ENCODE results near the gene PDLIM1.
"Not testable (repeated sequence)": the region's sequence is repeated elsewhere in the genome, so short reads cannot be mapped to it uniquely, and the experiment has no call there.

PDLIM1 gene

DNA sequence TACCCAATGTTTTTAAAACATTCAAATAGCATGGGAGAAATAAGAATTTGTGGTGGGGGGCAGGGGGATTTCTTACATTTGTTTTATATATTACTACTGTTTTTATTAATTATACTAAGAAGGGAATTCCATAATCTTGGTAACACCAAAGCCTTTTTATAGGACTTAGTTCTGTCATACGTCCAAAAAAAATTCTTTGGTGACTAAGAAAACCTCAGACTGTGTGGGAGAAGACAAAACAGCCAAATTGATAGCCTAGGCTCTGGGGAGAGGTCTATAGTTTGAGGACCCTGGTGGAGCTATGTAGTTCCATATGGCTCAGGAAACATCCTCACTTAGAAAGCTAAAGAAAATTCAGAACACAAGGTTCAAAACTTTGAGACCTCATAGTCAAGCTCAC is 73.3 kb downstream of the PDLIM1 start:
- Histone ChIP-seq H3K27ac (ENCODE audit: low read length) (no peak overlapping the region), H3K9me3 (ENCODE audit: control insufficient read depth in 1 of 2, low read length in 2 of 2) (no peaks in the 10 kb centered on the region), H3K4me3 (ENCODE audit: low read depth in 1 of 2, low read length in 2 of 2) (no peak overlapping the region), H3K4me1 (ENCODE audit: control insufficient read depth in 1 of 2, insufficient read depth in 2 of 2, low read length in 2 of 2) (no peaks in the 10 kb centered on the region), H3K27me3 (ENCODE audit: low read depth, low read length) (no peaks in the 10 kb centered on the region), H3K36me3 (ENCODE audit: control insufficient read depth in 1 of 2, insufficient read depth in 2 of 2, low read length in 2 of 2) (peaks cover 0 to 4% of the 10 kb centered on the region in 2 donors)

DNA sequence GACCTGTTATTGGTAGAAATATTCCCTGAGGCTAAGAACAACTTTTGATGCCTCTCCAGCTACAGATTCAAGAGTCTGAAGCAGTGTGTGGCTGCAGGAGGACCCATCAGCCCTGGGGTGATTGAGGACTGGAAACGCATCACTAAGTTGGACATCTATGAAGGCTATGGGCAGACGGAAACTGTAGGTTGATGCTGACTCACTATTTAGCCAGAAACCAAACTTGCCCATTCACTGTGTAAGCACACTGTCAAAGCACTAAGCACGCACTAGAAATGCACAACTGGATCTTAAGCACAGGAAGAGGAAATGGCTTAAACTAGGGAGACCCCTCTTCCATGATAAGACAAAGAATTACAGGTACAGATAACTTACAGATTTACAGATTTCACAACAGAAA is 76.0 kb downstream of the PDLIM1 start:
- no peak overlapping the region for H3K27ac ChIP-seq (ENCODE audit: low read length)
- no peak overlapping the region for H3K4me3 ChIP-seq (ENCODE audit: low read depth in 1 of 2, low read length in 2 of 2)
- no peaks in the 10 kb centered on the region for H3K4me1 ChIP-seq (ENCODE audit: control insufficient read depth in 1 of 2, insufficient read depth in 2 of 2, low read length in 2 of 2)
- peaks cover 0 to 4% of the 10 kb centered on the region in 2 donors for H3K36me3 ChIP-seq (ENCODE audit: control insufficient read depth in 1 of 2, insufficient read depth in 2 of 2, low read length in 2 of 2)
- no peaks in the 10 kb centered on the region for H3K27me3 ChIP-seq (ENCODE audit: low read depth, low read length)
- no peaks in the 10 kb centered on the region for H3K9me3 ChIP-seq (ENCODE audit: control insufficient read depth in 1 of 2, low read length in 2 of 2)

DNA sequence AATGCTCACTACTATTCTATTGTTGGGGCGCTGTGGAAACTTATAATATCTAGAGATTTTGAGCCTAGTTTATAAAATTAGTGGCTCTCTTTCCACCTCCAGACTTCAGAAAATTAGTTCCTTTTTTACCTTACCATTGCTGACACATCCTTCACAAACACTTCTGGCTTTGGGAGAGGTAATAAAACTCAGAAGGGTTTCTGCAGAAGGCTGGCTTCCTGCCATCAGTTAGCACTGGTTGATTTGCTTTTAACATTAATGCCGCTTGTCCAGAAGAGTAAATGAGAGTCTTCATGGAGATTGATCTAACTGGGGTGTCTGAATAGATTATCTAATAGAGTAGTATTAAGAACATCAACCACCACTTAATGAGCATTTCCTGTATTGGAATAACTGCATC is 76.4 kb downstream of the PDLIM1 start:
- H3K27me3 ChIP-seq (ENCODE audit: low read depth, low read length): no peaks in the 10 kb centered on the region
- no peaks in the 10 kb centered on the region for H3K9me3 ChIP-seq (ENCODE audit: control insufficient read depth in 1 of 2, low read length in 2 of 2)
- H3K36me3 ChIP-seq (ENCODE audit: control insufficient read depth in 1 of 2, insufficient read depth in 2 of 2, low read length in 2 of 2): peaks cover 0 to 4% of the 10 kb centered on the region in 2 donors
- H3K4me3 ChIP-seq (ENCODE audit: low read depth in 1 of 2, low read length in 2 of 2): no peak overlapping the region
- no peak overlapping the region for H3K27ac ChIP-seq (ENCODE audit: low read length)
- no peaks in the 10 kb centered on the region for H3K4me1 ChIP-seq (ENCODE audit: control insufficient read depth in 1 of 2, insufficient read depth in 2 of 2, low read length in 2 of 2)

DNA sequence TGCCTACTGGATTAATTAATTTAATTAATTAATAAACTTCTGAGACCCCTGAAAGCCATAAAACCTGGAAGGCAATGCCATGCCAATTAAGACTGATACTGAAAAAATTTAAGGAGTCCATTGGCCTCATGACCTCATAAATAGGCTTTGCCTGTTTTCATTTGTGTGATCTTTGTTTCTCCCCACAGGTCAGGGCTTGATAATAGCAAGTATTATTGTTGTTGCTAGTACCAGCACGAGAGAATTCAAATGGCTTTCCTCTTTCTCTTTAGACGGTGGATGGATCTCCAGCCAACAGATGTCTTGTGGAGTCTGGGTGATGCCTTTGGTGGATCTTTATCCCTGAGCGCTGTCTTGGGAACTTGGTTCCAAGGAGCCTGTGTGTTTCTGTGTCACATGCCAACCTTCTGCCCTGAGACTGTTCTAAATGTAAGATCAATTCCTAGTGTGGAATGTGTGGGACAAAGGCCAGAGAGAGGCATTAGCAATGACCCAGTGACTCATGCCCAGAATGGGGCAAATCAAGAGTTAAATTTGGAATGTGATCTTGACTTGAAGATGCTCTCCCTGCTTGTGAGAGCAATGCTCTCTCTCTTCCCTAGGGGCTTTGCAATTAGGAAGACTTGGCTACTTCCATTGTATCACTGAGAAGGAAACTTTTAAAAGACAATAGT is 79.1 kb downstream of the PDLIM1 start:
- Histone ChIP-seq H3K9me3 (ENCODE audit: control insufficient read depth in 1 of 2, low read length in 2 of 2) (no peaks in the 10 kb centered on the region), H3K4me3 (ENCODE audit: low read depth in 1 of 2, low read length in 2 of 2) (no peak overlapping the region), H3K27ac (ENCODE audit: low read length) (no peak overlapping the region), H3K4me1 (ENCODE audit: control insufficient read depth in 1 of 2, insufficient read depth in 2 of 2, low read length in 2 of 2) (no peaks in the 10 kb centered on the region), H3K36me3 (ENCODE audit: control insufficient read depth in 1 of 2, insufficient read depth in 2 of 2, low read length in 2 of 2) (peaks cover 0 to 4% of the 10 kb centered on the region in 2 donors), H3K27me3 (ENCODE audit: low read depth, low read length) (no peaks in the 10 kb centered on the region)

DNA sequence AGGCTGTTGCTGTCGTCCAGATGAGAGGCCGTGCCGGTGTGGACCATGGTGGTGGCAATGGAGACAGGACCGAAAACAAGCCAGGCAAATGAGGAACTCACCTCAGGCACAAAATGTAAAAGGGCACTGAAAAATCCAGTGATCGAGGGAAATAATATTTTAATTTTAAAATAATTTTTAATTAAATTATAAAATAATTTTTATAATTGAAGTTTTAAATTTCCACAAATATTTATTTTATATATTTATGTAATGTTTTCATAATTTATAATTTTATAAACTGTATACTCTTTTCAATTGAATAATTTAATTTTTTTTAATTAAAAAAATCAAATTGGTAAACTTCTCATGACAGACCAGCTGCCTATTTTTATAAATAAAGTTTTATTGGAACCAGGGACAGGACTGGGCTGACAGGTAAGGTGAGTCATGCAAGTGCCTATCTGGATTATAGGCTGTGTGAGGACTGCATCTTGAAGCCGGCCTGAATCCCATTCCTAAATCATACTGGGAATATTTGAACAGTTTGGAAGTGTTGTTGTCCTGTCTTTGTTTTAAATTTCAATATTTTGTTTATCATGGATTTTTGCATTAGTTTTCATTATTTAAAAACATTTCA is 81.2 kb downstream of the PDLIM1 start:
- Histone ChIP-seq H3K36me3 (ENCODE audit: control insufficient read depth in 1 of 2, insufficient read depth in 2 of 2, low read length in 2 of 2) (no peaks in the 10 kb centered on the region), H3K27ac (ENCODE audit: low read length) (no peak overlapping the region), H3K9me3 (ENCODE audit: control insufficient read depth in 1 of 2, low read length in 2 of 2) (no peaks in the 10 kb centered on the region), H3K27me3 (ENCODE audit: low read depth, low read length) (no peaks in the 10 kb centered on the region), H3K4me1 (ENCODE audit: control insufficient read depth in 1 of 2, insufficient read depth in 2 of 2, low read length in 2 of 2) (no peaks in the 10 kb centered on the region), H3K4me3 (ENCODE audit: low read depth in 1 of 2, low read length in 2 of 2) (no peak overlapping the region)

DNA sequence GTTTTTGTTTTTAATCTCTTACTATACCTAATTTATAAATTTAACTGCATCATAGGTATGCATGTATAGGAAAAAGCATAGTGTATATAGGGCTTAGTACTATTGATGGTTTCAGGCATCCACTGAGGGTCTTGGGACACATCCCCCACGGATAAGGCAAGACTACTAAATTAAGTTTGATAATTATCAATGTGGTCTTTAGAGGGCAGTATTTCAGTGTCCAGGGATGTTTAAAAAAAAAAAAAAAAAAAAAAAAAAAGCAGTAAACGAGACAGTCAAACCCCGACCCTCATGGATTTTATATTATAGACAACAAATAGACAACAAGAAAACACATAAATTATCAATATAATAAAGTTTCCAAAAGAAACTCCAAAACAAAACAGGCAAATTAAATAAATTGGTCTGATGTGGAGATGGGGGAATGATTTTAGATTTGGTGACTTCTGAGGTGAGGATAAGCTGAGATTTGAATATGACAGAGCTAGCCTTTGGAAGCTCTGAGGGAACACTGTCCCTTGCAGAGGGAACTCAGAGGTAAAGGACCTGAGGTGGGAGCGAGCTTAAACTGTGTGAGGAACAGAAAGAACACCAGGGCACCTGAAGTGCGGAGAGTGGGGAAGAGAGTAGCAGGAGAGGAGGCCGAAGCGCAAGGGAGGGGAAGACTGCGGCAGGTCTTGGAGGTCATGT is 82.0 kb downstream of the PDLIM1 start:
- no peaks in the 10 kb centered on the region for H3K4me1 ChIP-seq (ENCODE audit: control insufficient read depth in 1 of 2, insufficient read depth in 2 of 2, low read length in 2 of 2)
- H3K4me3 ChIP-seq (ENCODE audit: low read depth in 1 of 2, low read length in 2 of 2): no peak overlapping the region
- H3K9me3 ChIP-seq (ENCODE audit: control insufficient read depth in 1 of 2, low read length in 2 of 2): no peaks in the 10 kb centered on the region
- no peaks in the 10 kb centered on the region for H3K36me3 ChIP-seq (ENCODE audit: control insufficient read depth in 1 of 2, insufficient read depth in 2 of 2, low read length in 2 of 2)
- H3K27me3 ChIP-seq (ENCODE audit: low read depth, low read length): no peaks in the 10 kb centered on the region
- no peak overlapping the region for H3K27ac ChIP-seq (ENCODE audit: low read length)

DNA sequence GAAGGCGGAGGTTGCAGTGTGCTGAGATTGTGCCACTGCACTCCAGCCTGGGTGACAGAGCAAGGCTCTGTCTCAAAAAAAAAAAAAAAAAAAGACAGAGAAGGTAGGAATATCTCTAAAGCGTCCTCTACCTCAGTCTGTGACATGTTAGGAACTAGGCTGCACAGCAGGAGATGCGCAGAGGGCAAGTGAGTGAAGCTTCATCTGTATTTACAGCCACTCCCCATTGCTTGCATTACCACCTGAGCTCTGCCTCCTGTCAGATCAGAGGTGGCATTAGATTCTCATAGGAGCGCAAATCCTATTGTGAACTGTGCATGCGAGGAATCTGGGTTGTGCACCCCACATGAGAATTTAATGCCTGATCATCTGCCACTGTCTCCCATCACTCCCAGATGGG is 87.9 kb downstream of the PDLIM1 start:
- H3K36me3 ChIP-seq (ENCODE audit: control insufficient read depth in 1 of 2, insufficient read depth in 2 of 2, low read length in 2 of 2); H3K4me1 ChIP-seq (ENCODE audit: control insufficient read depth in 1 of 2, insufficient read depth in 2 of 2, low read length in 2 of 2); H3K4me3 ChIP-seq (ENCODE audit: low read depth in 1 of 2, low read length in 2 of 2); H3K9me3 ChIP-seq (ENCODE audit: control insufficient read depth in 1 of 2, low read length in 2 of 2); H3K27ac ChIP-seq (ENCODE audit: low read length); H3K27me3 ChIP-seq (ENCODE audit: low read depth, low read length): not testable (repeated sequence)

DNA sequence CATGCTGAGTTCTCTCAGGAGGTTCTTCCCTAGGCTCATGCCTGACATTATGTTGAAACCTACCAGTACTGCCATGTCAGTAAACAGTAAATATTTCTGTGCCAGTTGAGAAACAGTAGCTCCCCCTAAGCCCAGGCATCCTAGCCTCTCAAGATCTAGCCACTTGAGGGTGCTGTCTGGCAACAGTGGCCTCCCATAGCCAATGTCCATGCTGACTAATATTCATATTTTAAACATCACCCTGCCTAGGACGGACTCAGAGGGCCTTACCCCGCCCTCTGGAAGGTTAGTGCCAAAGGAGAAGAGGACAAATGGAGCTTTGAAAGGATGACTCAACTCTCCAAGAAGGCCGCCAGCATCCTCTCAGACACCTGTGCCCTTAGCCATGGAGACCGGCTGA is 89.1 kb downstream of the PDLIM1 start:
- Histone ChIP-seq H3K36me3 (ENCODE audit: control insufficient read depth in 1 of 2, insufficient read depth in 2 of 2, low read length in 2 of 2) (no peaks in the 10 kb centered on the region), H3K4me3 (ENCODE audit: low read depth in 1 of 2, low read length in 2 of 2) (no peak overlapping the region), H3K27ac (ENCODE audit: low read length) (no peak overlapping the region), H3K4me1 (ENCODE audit: control insufficient read depth in 1 of 2, insufficient read depth in 2 of 2, low read length in 2 of 2) (no peaks in the 10 kb centered on the region), H3K27me3 (ENCODE audit: low read depth, low read length) (no peaks in the 10 kb centered on the region), H3K9me3 (ENCODE audit: control insufficient read depth in 1 of 2, low read length in 2 of 2) (no peaks in the 10 kb centered on the region)

DNA sequence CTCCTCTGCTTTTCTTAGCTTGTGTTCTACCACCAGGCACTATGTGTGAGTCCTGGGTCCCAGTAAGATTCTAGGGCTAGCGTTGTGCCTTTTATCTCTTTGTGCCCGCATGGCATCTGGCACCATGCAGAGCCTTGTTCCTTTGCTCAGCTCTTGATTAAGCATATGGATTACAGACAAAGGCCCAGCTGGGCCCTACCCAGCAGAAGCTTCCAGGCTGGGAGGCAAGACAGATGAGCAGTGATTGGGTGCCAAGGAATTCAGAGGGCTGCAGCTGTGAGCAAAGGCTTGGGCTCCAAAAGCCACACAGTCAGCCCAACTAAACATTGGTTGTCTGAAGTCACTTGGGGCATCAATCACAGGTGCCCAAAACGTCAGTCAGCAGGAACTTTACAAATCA is 94.8 kb downstream of the PDLIM1 start:
- Histone ChIP-seq H3K27me3 (ENCODE audit: low read depth, low read length) (no peaks in the 10 kb centered on the region), H3K4me3 (ENCODE audit: low read depth in 1 of 2, low read length in 2 of 2) (no peak overlapping the region), H3K27ac (ENCODE audit: low read length) (no peak overlapping the region), H3K36me3 (ENCODE audit: control insufficient read depth in 1 of 2, insufficient read depth in 2 of 2, low read length in 2 of 2) (no peaks in the 10 kb centered on the region), H3K9me3 (ENCODE audit: control insufficient read depth in 1 of 2, low read length in 2 of 2) (no peaks in the 10 kb centered on the region), H3K4me1 (ENCODE audit: control insufficient read depth in 1 of 2, insufficient read depth in 2 of 2, low read length in 2 of 2) (no peaks in the 10 kb centered on the region)

DNA sequence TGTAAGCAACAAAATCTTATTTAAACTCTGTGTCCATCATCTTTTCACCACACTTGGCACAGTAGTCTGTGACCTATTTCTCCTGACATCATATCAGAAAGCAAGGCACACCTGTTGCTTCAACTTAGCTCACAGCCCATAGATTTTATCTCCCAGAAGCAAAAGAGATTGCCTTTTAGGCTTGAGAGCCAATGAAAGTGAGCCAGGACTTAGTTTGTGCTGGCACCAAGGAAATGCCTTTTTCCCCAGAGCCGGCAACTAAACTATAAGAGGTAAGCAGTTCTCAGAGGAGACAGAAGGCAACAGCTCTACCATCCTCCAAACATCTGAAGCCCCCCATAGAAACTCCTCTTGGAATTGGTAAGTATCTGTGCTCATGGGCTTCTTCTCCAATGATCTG is 96.9 kb downstream of the PDLIM1 start, which contains the start of gene ACSM6:
Gene ACSM6 (plus strand): TSS at position 295 of the 400 bp plus-strand sequence. CDS start 248 bp downstream, outside the sequence.
- no peaks in the 10 kb centered on the region for H3K4me1 ChIP-seq (ENCODE audit: control insufficient read depth in 1 of 2, insufficient read depth in 2 of 2, low read length in 2 of 2)
- H3K4me3 ChIP-seq (ENCODE audit: low read depth in 1 of 2, low read length in 2 of 2): no peak within 1 kb of the TSS
- no peaks in the 10 kb centered on the region for H3K9me3 ChIP-seq (ENCODE audit: control insufficient read depth in 1 of 2, low read length in 2 of 2)
- H3K27ac ChIP-seq (ENCODE audit: low read length): no peak within 1 kb of the TSS
- no peaks in the 10 kb centered on the region for H3K36me3 ChIP-seq (ENCODE audit: control insufficient read depth in 1 of 2, insufficient read depth in 2 of 2, low read length in 2 of 2)
- H3K27me3 ChIP-seq (ENCODE audit: low read depth, low read length): no peaks in the 10 kb centered on the region

DNA sequence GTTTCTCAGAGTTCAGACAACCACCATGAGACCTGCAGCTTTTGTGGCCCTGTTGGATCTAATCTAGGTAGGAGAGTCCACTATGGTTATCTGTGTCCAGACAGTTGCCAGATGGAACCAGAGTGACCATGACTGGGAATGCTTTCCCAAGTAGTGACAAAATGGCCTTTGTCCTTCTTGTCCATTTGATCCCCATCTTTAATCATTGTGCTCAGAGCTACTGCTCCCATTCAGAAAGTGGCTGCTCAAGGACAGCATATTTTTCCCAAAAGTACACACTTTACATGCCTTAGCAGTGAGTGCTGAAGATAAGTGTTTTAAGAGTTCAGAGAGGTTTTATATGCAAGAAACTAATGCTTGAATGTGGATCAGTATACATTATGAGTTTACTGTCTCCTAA is 102.2 kb downstream of the PDLIM1 start:
- peaks cover 0 to 5% of the 10 kb centered on the region in 2 donors for H3K4me1 ChIP-seq (ENCODE audit: control insufficient read depth in 1 of 2, insufficient read depth in 2 of 2, low read length in 2 of 2)

More for the DNA sequence above, 102.2 kb downstream of the PDLIM1 start:
- Histone ChIP-seq H3K36me3 (ENCODE audit: control insufficient read depth in 1 of 2, insufficient read depth in 2 of 2, low read length in 2 of 2) (no peaks in the 10 kb centered on the region), H3K27me3 (ENCODE audit: low read depth, low read length) (no peaks in the 10 kb centered on the region), H3K27ac (ENCODE audit: low read length) (no peak overlapping the region), H3K4me3 (ENCODE audit: low read depth in 1 of 2, low read length in 2 of 2) (no peak overlapping the region), H3K9me3 (ENCODE audit: control insufficient read depth in 1 of 2, low read length in 2 of 2) (no peaks in the 10 kb centered on the region)

Measured in muscle layer of duodenum (tissue), 2 donors.